ENCODE data around the gene FGF21. TPM values are rescaled to one million over a fixed set of nuclear protein-coding genes. Genes with fewer than 3 reads are reported as not detected.

The FGF21 gene
- total RNA-seq, 1 donor from 2014 or later, result not detected

GRCh38 chr19:48728911-48729664, 26.2 kb upstream of the FGF21 start:
- peak; percentile 41 for ATAC-seq

GRCh38 chr19:48731452-48731851, 23.9 kb upstream of the FGF21 start:
- ATAC-seq, result no peak

GRCh38 chr19:48734625-48735024, 20.7 kb upstream of the FGF21 start:
- ATAC-seq, result no peak

GRCh38 chr19:48735031-48735615, 20.2 kb upstream of the FGF21 start:
- peak; percentile 19 for ATAC-seq

- no peak for ATAC-seq
Observed at GRCh38 chr19:48737360-48737998, 17.8 kb upstream of the FGF21 start.

GRCh38 chr19:48738557-48739403, 16.5 kb upstream of the FGF21 start:
- peak; percentile 85 for ATAC-seq

GRCh38 chr19:48739404-48740163, 15.7 kb upstream of the FGF21 start:
- ATAC-seq, result peak; percentile 0

GRCh38 chr19:48740164-48740972, 15.0 kb upstream of the FGF21 start, which contains the start of gene RASIP1:
RASIP1 (minus strand) TSS chr19:48740610; CDS start chr19:48740282, 328 bp downstream.
- peak; percentile 1 for ATAC-seq

- ATAC-seq, result peak; percentile 57
Observed at GRCh38 chr19:48741129-48741999, 14.0 kb upstream of the FGF21 start.

- ATAC-seq, result no peak
Observed at GRCh38 chr19:48742096-48742495, 13.2 kb upstream of the FGF21 start.

- no peak for ATAC-seq
Observed at GRCh38 chr19:48745208-48745995, 9.9 kb upstream of the FGF21 start.

- ATAC-seq, result no peak
Observed at GRCh38 chr19:48746110-48746509, 9.2 kb upstream of the FGF21 start.

GRCh38 chr19:48746738-48747575, 8.4 kb upstream of the FGF21 start, which contains the start of gene IZUMO1:
IZUMO1 (minus strand) TSS chr19:48746909; CDS start chr19:48745859, 1,050 bp downstream.
- no peak for ATAC-seq

- ATAC-seq, result no peak
Observed at GRCh38 chr19:48749571-48750198, 5.6 kb upstream of the FGF21 start.

- no peak for ATAC-seq
Observed at GRCh38 chr19:48750351-48750750, 5.0 kb upstream of the FGF21 start.

- ATAC-seq, result no peak
Observed at GRCh38 chr19:48750771-48751504, 4.4 kb upstream of the FGF21 start.
